Vagina (tissue), 2 donors: Measurements from ENCODE around the gene GFOD1. TPM values are rescaled to one million over a fixed set of nuclear protein-coding genes. Genes with fewer than 3 reads are reported as not detected.

Experiments
- DNase-seq, 2 donors: peaks; one replicate each; pipeline ENCODE4 v3.0.0-alpha.2; 2017; ENCODE audit errors: extremely low spot score in 2 of 2
- H3K27ac ChIP-seq: fragments of 200-600 bp; sonication (generic); one replicate; pipeline ENCODE4 v1.5.1; 2019
- H3K27me3 ChIP-seq: fragments of 200-600 bp; sonication (generic); one replicate; pipeline ENCODE4 v1.5.1; 2019
- H3K36me3 ChIP-seq, 2 donors: fragments of 200-600 bp; sonication (generic); one replicate each; pipeline ENCODE4 v1.5.1; 2017 to 2019
- H3K4me1 ChIP-seq: fragments of 200-600 bp; sonication (generic); one replicate; pipeline ENCODE4 v1.5.1; 2019
- H3K4me3 ChIP-seq, 2 donors: fragments of 200-600 bp; sonication (generic); 1 replicate in 1 of 2; 2 replicates in 1 of 2; pipeline ENCODE4 v1.5.1; 2016 to 2019
- H3K9me3 ChIP-seq: fragments of 200-600 bp; sonication (generic); one replicate; pipeline ENCODE4 v1.5.1; 2019
- POLR2A ChIP-seq, 2 donors: fragments of 450-650 bp; IDR thresholded peaks; one replicate each; pipeline ENCODE4 v1.6.1; 2017; ENCODE audit warnings: antibody characterized with exemption in 2 of 2, mild to moderate bottlenecking in 2 of 2, moderate library complexity in 2 of 2
- POLR2AphosphoS5 ChIP-seq, 2 donors: sonication (generic); formaldehyde crosslinking; IDR thresholded peaks; one replicate each; pipeline ENCODE4 v1.9.0; 2017; ENCODE audit warnings: antibody characterized with exemption in 2 of 2, mild to moderate bottlenecking in 2 of 2, low read depth in 1 of 2; ENCODE audit not compliant: insufficient read depth in 1 of 2
- intact Hi-C: fragments of 100-400 bp; cut with DNase I; formaldehyde crosslinking; loops from one replicate; pipeline ENCODE4 v1.15.1; 2023
- total RNA-seq: library from RNA; depleted of rRNA; stranded (reverse); fragments of >200 nt; gene quantifications from one replicate; pipeline ENCODE4 v1.2.3, GENCODE V29; 2016
- TF ChIP-seq, protein P1 (sequence below), 3 experiments: fragments of 450-650 bp in 2 of 3; fragments of 200-600 bp in 1 of 3; sonication (generic) in 1 of 3; IDR thresholded peaks; one replicate each; pipeline ENCODE4 v1.5.1; 2017 to 2019; ENCODE audit warnings: antibody characterized with exemption in 3 of 3, mild to moderate bottlenecking in 2 of 3, moderate library complexity in 2 of 3

Gene GFOD1
- total RNA-seq, 1 donor from 2014 or later = 16.9 TPM

DNA sequence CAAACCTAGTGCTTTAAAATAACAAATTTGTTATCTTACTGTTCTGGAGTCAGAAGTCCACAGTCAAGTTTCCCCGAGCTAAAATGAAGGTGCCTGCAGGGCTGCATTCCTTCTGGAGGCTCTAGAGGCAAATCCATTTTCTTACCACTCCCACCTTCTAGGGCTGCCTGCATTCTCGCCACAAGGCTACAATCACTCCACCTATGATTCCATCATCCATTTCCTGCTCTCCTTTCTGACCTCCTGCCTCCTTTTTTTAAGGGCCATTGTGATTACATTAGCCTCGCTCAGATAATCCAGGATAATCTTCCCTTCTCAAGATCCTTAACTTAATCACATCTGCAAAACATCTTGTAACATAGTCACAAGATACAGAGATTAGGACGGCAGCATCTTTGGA is 44.6 kb upstream of the GFOD1 start:
- H3K4me1 ChIP-seq = no peaks in the 10 kb centered on the region
- no peak overlapping the region for H3K4me3 ChIP-seq

DNA sequence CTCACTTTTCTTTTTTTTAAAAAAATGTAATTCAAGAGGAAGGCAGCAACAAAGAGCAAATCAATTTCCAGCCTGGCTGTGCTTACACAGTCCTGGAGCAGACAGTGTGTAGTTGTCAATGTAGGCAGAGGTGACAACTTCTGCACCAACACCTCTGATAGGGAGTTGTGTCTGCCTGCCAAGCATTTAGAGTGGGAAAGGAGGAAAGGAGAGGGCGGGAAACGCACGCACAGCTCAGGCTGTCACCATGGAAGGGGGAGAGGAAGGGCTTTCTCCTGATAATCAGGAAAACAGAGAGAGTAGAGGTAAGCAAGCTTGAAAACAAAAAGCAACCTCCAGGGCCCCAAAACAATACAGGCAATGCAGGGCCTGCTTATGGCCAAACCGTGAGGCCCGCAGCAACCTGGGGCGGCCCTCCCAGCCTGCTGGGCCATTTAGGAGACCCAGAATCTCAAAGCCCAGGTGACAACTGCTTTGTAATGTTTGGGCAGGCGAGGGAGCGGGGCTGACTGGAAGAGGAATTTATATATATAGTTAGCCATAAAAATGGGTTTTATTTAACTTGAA is 41.5 kb upstream of the GFOD1 start:
- TF ChIP-seq, protein P1, sequence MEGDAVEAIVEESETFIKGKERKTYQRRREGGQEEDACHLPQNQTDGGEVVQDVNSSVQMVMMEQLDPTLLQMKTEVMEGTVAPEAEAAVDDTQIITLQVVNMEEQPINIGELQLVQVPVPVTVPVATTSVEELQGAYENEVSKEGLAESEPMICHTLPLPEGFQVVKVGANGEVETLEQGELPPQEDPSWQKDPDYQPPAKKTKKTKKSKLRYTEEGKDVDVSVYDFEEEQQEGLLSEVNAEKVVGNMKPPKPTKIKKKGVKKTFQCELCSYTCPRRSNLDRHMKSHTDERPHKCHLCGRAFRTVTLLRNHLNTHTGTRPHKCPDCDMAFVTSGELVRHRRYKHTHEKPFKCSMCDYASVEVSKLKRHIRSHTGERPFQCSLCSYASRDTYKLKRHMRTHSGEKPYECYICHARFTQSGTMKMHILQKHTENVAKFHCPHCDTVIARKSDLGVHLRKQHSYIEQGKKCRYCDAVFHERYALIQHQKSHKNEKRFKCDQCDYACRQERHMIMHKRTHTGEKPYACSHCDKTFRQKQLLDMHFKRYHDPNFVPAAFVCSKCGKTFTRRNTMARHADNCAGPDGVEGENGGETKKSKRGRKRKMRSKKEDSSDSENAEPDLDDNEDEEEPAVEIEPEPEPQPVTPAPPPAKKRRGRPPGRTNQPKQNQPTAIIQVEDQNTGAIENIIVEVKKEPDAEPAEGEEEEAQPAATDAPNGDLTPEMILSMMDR (IDR thresholded peaks at IDR 0.05) = no peak
- TF ChIP-seq POLR2A (IDR thresholded peaks at IDR 0.05) (no peak), POLR2AphosphoS5 (IDR thresholded peaks at IDR 0.05; ENCODE audit: insufficient read depth in 1 of 2, low read depth in 1 of 2) (no peak)
- Histone ChIP-seq H3K27ac (no peak overlapping the region), H3K27me3 (no peaks in the 10 kb centered on the region), H3K4me1 (no peaks in the 10 kb centered on the region), H3K4me3 (no peak overlapping the region), H3K36me3 (no peaks in the 10 kb centered on the region), H3K9me3 (no peaks in the 10 kb centered on the region)
- intact Hi-C loops = no loop called here
- no peak for DNase-seq

More for the DNA sequence above, 44.6 kb upstream of the GFOD1 start:
- Histone ChIP-seq H3K27ac (no peak overlapping the region), H3K9me3 (no peaks in the 10 kb centered on the region), H3K27me3 (no peaks in the 10 kb centered on the region), H3K36me3 (no peaks in the 10 kb centered on the region)
- no peak for DNase-seq
- TF ChIP-seq POLR2AphosphoS5 (IDR thresholded peaks at IDR 0.05; ENCODE audit: insufficient read depth in 1 of 2, low read depth in 1 of 2) (no peak), POLR2A (IDR thresholded peaks at IDR 0.05) (no peak)
- TF ChIP-seq, protein P1 (IDR thresholded peaks at IDR 0.05) = no peak
- intact Hi-C loops = no loop called here

DNA sequence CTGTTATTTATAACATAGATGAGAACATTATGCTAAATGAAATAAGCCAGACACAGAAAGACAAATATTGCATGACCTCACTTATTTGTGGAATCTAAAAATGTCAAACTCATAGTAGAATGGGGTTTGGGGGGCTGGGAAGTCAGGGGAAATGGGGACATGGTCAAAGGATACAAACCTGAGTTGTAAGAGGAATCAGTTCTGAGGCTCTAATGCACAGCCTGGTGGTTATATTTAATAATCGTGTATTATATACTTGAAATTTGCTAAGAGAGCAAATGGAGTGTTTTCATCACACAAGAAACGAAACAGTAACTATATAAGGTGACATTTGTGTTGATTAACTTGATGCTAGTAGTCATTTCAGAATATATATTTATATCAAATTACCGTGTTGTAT is 40.8 kb upstream of the GFOD1 start:
- no peaks in the 10 kb centered on the region for H3K4me1 ChIP-seq
- intact Hi-C loops = no loop called here
- H3K4me3 ChIP-seq = no peak overlapping the region
- no peaks in the 10 kb centered on the region for H3K9me3 ChIP-seq
- TF ChIP-seq, protein P1 (IDR thresholded peaks at IDR 0.05) = no peak
- TF ChIP-seq POLR2AphosphoS5 (IDR thresholded peaks at IDR 0.05; ENCODE audit: insufficient read depth in 1 of 2, low read depth in 1 of 2) = no peak
- no peak for TF ChIP-seq POLR2A (IDR thresholded peaks at IDR 0.05)
- DNase-seq = no peak
- no peaks in the 10 kb centered on the region for H3K36me3 ChIP-seq
- no peaks in the 10 kb centered on the region for H3K27me3 ChIP-seq
- H3K27ac ChIP-seq = no peak overlapping the region

DNA sequence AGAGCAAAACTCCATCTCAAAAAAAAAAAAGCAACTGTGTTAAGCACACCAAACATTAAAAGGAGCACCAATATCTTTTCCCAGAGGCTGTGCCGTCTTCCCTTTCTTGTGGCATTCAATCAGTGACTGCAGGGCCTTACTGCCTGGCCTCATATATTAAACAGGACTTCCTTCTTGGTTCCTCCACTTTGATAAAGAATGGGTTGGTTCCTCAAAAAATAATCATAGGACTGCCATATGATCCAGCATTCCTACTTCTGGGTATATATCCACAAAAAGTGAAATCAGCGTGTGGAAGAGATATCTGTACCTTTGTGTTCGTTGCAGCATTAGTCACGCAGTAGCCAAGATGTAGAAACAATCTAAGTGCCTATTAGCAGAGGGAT is 40.3 kb upstream of the GFOD1 start:
- no peak overlapping the region for H3K4me3 ChIP-seq
- TF ChIP-seq, protein P1 (IDR thresholded peaks at IDR 0.05) = no peak
- TF ChIP-seq POLR2A (IDR thresholded peaks at IDR 0.05) (no peak), POLR2AphosphoS5 (IDR thresholded peaks at IDR 0.05; ENCODE audit: insufficient read depth in 1 of 2, low read depth in 1 of 2) (no peak)
- no peaks in the 10 kb centered on the region for H3K36me3 ChIP-seq
- DNase-seq = no peak
- H3K9me3 ChIP-seq = no peaks in the 10 kb centered on the region
- no peaks in the 10 kb centered on the region for H3K4me1 ChIP-seq
- intact Hi-C loops = no loop called here
- no peak overlapping the region for H3K27ac ChIP-seq
- no peaks in the 10 kb centered on the region for H3K27me3 ChIP-seq

- no peaks in the 10 kb centered on the region for H3K36me3 ChIP-seq
- no peaks in the 10 kb centered on the region for H3K9me3 ChIP-seq
- intact Hi-C loops = no loop called here
- no peaks in the 10 kb centered on the region for H3K4me1 ChIP-seq
- H3K4me3 ChIP-seq = no peak overlapping the region
- TF ChIP-seq, protein P1 (IDR thresholded peaks at IDR 0.05) = no peak
- peak in 1 of 2 donors; percentile 82 for TF ChIP-seq POLR2AphosphoS5 (IDR thresholded peaks at IDR 0.05; ENCODE audit: insufficient read depth in 1 of 2, low read depth in 1 of 2)
- H3K27me3 ChIP-seq = no peaks in the 10 kb centered on the region
- H3K27ac ChIP-seq = no peak overlapping the region
- no peak for DNase-seq
These were observed 39.6 kb upstream of the GFOD1 start for GRCh38 chr6:13526727-13527670.
